Measurements from ENCODE around the gene LSP1.

LSP1 gene

GRCh38 chr11:1825039-1825740, 27.7 kb upstream of the LSP1 start:
- no peaks in the 10 kb centered on the region for H3K9me3 ChIP-seq (ENCODE audit: control insufficient read depth, insufficient read depth, low read length)
- H3K9ac ChIP-seq (ENCODE audit: low read depth, low read length) = no peak overlapping the region
- H3K4me3 ChIP-seq (ENCODE audit: low read depth, low read length) = no peak overlapping the region
- H3K27ac ChIP-seq (ENCODE audit: low read depth, low read length) = no peak overlapping the region
- no peaks in the 10 kb centered on the region for H3K27me3 ChIP-seq (ENCODE audit: control insufficient read depth, insufficient read depth, low read length)
- H3K36me3 ChIP-seq (ENCODE audit: control insufficient read depth, insufficient read depth, low read length) = no peaks in the 10 kb centered on the region
- no peaks in the 10 kb centered on the region for H3K4me1 ChIP-seq (ENCODE audit: control insufficient read depth, insufficient read depth, low read length)

DNA sequence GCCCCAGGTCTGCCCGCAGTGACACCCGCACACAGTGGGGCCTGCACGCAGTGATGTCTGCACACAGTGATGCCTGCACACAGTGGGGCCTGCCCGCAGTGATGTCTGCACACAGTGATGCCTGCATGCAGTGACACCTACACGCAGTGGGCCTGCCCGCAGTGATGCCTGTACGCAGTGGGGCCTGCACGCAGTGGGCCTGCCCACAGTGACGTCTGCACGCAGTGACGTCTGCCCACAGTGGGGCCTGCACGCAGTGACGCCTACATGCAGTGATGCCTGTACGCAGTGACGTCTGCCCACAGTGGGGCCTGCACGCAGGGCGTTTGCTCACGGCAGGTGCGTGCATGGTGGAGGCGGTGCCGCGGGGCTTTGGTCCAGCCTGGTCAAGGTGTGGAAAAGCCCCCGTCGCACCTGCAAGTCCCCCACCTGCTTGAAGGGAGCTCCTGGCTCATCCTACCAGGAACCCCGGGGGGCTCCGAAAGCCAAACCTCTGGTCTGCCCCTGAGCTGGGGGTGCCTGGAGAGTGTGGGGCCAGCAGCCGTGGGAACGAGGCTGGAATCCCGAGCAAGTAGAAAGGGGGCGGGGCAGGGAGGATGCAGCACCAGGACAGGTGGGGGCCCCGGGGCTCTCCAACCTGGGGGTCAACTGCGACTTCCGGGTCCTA, 27.0 kb upstream of the LSP1 start:
- Histone ChIP-seq H3K4me3 (ENCODE audit: low read depth, low read length) (no peak overlapping the region), H3K4me1 (ENCODE audit: control insufficient read depth, insufficient read depth, low read length) (no peaks in the 10 kb centered on the region), H3K27ac (ENCODE audit: low read depth, low read length) (no peak overlapping the region), H3K9me3 (ENCODE audit: control insufficient read depth, insufficient read depth, low read length) (no peaks in the 10 kb centered on the region), H3K27me3 (ENCODE audit: control insufficient read depth, insufficient read depth, low read length) (no peaks in the 10 kb centered on the region), H3K36me3 (ENCODE audit: control insufficient read depth, insufficient read depth, low read length) (no peaks in the 10 kb centered on the region), H3K9ac (ENCODE audit: low read depth, low read length) (no peak overlapping the region)

GRCh38 chr11:1826552-1827094, 26.3 kb upstream of the LSP1 start:
- H3K27ac ChIP-seq (ENCODE audit: low read depth, low read length) = no peak overlapping the region
- no peak overlapping the region for H3K9ac ChIP-seq (ENCODE audit: low read depth, low read length)
- no peaks in the 10 kb centered on the region for H3K27me3 ChIP-seq (ENCODE audit: control insufficient read depth, insufficient read depth, low read length)
- H3K4me3 ChIP-seq (ENCODE audit: low read depth, low read length) = no peak overlapping the region
- H3K9me3 ChIP-seq (ENCODE audit: control insufficient read depth, insufficient read depth, low read length) = no peaks in the 10 kb centered on the region
- H3K36me3 ChIP-seq (ENCODE audit: control insufficient read depth, insufficient read depth, low read length) = no peaks in the 10 kb centered on the region
- no peaks in the 10 kb centered on the region for H3K4me1 ChIP-seq (ENCODE audit: control insufficient read depth, insufficient read depth, low read length)

GRCh38 chr11:1827095-1827813, 25.6 kb upstream of the LSP1 start:
- Histone ChIP-seq H3K27ac (ENCODE audit: low read depth, low read length) (no peak overlapping the region), H3K36me3 (ENCODE audit: control insufficient read depth, insufficient read depth, low read length) (no peaks in the 10 kb centered on the region), H3K9me3 (ENCODE audit: control insufficient read depth, insufficient read depth, low read length) (no peaks in the 10 kb centered on the region), H3K9ac (ENCODE audit: low read depth, low read length) (no peak overlapping the region), H3K27me3 (ENCODE audit: control insufficient read depth, insufficient read depth, low read length) (no peaks in the 10 kb centered on the region), H3K4me1 (ENCODE audit: control insufficient read depth, insufficient read depth, low read length) (no peaks in the 10 kb centered on the region), H3K4me3 (ENCODE audit: low read depth, low read length) (no peak overlapping the region)

GRCh38 chr11:1827931-1828330, 25.0 kb upstream of the LSP1 start:
- H3K9ac ChIP-seq (ENCODE audit: low read depth, low read length) = no peak overlapping the region
- no peak overlapping the region for H3K27ac ChIP-seq (ENCODE audit: low read depth, low read length)
- no peaks in the 10 kb centered on the region for H3K36me3 ChIP-seq (ENCODE audit: control insufficient read depth, insufficient read depth, low read length)
- H3K27me3 ChIP-seq (ENCODE audit: control insufficient read depth, insufficient read depth, low read length) = peaks cover 1% of the 10 kb centered on the region; the same call in 1 of the 2 replicates
- no peaks in the 10 kb centered on the region for H3K9me3 ChIP-seq (ENCODE audit: control insufficient read depth, insufficient read depth, low read length)
- no peaks in the 10 kb centered on the region for H3K4me1 ChIP-seq (ENCODE audit: control insufficient read depth, insufficient read depth, low read length)
- H3K4me3 ChIP-seq (ENCODE audit: low read depth, low read length) = no peak overlapping the region

DNA sequence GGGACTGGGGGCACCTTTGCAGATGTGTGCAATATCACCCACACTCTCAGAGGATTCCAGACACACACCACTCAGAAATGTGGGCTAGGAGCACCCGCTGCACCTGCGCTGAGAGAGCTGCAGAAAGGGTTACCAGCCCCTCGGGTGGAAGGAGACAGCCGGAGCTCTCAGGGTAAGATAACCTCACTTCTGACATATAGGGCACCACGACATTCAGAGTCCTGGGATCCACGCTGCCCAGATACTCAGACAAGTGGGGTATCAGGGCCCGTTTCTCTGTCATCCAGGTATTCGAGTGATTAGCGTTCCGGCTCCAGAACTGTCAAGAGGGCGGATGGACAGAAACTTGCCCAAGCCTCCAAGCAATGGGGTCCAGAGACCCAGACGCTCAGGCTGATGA, 24.3 kb upstream of the LSP1 start:
- Histone ChIP-seq H3K4me1 (ENCODE audit: control insufficient read depth, insufficient read depth, low read length) (no peaks in the 10 kb centered on the region), H3K36me3 (ENCODE audit: control insufficient read depth, insufficient read depth, low read length) (no peaks in the 10 kb centered on the region)

DNA sequence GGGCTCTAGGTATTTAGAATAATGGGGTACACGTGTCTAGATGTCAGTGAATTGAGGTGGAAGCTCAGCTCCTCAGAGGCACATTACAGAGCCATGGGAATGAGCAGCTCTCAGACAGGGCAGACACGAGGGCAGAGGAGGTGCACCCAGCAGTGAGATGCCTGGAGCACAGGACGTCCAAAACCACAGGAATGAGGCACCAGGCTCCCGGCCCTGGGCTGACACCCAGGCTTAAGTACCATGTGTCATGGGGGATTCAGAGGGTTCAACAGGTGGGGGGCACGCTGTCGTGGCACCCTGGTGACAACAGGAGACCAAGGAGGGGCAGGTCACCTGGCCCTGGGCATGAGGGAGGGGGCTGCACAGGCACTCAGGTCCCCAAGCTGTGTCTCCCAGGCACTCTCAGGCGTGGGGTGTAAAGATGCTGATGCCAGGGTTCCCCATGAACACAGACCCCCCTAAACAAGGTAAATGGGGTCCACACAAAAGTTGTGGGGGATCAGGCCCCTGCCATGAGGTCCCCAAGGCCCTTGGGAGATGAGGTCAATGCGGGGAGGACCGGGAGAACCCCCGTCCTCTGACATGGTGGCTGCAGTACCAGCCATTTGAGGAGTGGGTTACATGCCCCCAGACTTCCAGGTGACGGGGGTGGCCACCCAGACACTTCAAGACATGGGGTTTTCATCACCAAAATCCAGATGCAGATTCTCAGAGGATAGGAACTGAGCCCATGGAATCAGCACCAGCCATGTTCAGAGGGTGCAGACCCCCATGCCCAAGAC, 23.7 kb upstream of the LSP1 start:
- no peaks in the 10 kb centered on the region for H3K36me3 ChIP-seq (ENCODE audit: control insufficient read depth, insufficient read depth, low read length)
- H3K4me1 ChIP-seq (ENCODE audit: control insufficient read depth, insufficient read depth, low read length) = no peaks in the 10 kb centered on the region
- peaks cover 7% of the 10 kb centered on the region for H3K27me3 ChIP-seq (ENCODE audit: control insufficient read depth, insufficient read depth, low read length)
- no peak overlapping the region for H3K4me3 ChIP-seq (ENCODE audit: low read depth, low read length)
- H3K27ac ChIP-seq (ENCODE audit: low read depth, low read length) = no peak overlapping the region
- H3K9me3 ChIP-seq (ENCODE audit: control insufficient read depth, insufficient read depth, low read length) = no peaks in the 10 kb centered on the region
- H3K9ac ChIP-seq (ENCODE audit: low read depth, low read length) = no peak overlapping the region

More for the DNA sequence above, 24.3 kb upstream of the LSP1 start:
- H3K4me3 ChIP-seq (ENCODE audit: low read depth, low read length) = no peak overlapping the region
- peaks cover 7% of the 10 kb centered on the region for H3K27me3 ChIP-seq (ENCODE audit: control insufficient read depth, insufficient read depth, low read length)
- no peaks in the 10 kb centered on the region for H3K9me3 ChIP-seq (ENCODE audit: control insufficient read depth, insufficient read depth, low read length)
- no peak overlapping the region for H3K9ac ChIP-seq (ENCODE audit: low read depth, low read length)
- no peak overlapping the region for H3K27ac ChIP-seq (ENCODE audit: low read depth, low read length)

- Histone ChIP-seq H3K4me1 (ENCODE audit: control insufficient read depth, insufficient read depth, low read length) (no peaks in the 10 kb centered on the region), H3K9ac (ENCODE audit: low read depth, low read length) (no peak overlapping the region), H3K27me3 (ENCODE audit: control insufficient read depth, insufficient read depth, low read length) (peaks cover 7% of the 10 kb centered on the region), H3K9me3 (ENCODE audit: control insufficient read depth, insufficient read depth, low read length) (no peaks in the 10 kb centered on the region), H3K27ac (ENCODE audit: low read depth, low read length) (no peak overlapping the region), H3K4me3 (ENCODE audit: low read depth, low read length) (no peak overlapping the region), H3K36me3 (ENCODE audit: control insufficient read depth, insufficient read depth, low read length) (no peaks in the 10 kb centered on the region)
These were observed 22.9 kb upstream of the LSP1 start for GRCh38 chr11:1830004-1830321.

DNA sequence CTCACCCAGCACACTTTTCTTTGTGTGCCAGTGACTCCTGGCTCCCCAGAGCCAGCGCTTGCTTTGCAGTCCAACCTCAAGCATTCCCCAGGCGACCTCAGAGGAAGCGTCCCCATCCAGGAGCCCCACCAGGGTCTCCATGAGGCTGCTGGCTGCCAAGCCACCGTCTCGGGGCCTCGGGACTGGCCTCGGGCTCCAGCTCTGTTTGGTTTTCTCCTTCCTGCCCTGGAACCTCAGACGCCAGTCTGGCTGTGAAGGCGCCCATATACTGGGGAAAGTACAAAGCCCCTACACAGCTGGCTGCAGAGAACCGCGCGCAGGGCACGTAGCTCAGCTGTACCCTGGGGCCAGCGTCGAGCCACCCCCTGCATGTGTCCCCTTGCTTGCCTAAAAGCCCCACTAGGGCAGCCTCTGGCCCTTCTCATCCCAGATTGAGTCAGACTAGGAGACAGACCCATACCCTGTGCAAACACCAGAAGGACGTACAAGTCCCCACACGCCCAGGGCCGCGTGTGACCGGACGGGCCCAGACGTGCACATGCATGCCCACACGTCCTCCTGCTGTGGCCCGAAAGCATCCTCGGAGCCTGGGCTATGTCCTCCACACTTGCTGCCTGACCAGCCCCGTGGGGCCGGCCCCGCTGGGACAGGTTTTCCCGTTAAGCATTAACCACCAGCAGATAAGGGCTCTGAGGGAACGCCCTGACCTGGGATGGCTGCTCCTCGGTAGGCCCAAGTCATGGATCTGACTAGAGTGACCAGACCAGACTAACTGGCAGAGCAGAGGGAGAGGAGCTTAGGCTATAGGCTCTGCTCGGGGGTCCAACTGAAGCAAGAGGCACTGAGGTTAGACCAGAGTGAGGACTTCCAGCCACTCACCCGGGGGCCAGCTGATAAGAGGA, 22.3 kb upstream of the LSP1 start:
- Histone ChIP-seq H3K9ac (ENCODE audit: low read depth, low read length) (no peak overlapping the region), H3K27ac (ENCODE audit: low read depth, low read length) (no peak overlapping the region), H3K4me1 (ENCODE audit: control insufficient read depth, insufficient read depth, low read length) (no peaks in the 10 kb centered on the region), H3K36me3 (ENCODE audit: control insufficient read depth, insufficient read depth, low read length) (no peaks in the 10 kb centered on the region), H3K27me3 (ENCODE audit: control insufficient read depth, insufficient read depth, low read length) (peaks cover 7% of the 10 kb centered on the region), H3K9me3 (ENCODE audit: control insufficient read depth, insufficient read depth, low read length) (no peaks in the 10 kb centered on the region), H3K4me3 (ENCODE audit: low read depth, low read length) (no peak overlapping the region)
